ENCODE measurements around the gene ZNRF3.

ZNRF3 gene

DNA sequence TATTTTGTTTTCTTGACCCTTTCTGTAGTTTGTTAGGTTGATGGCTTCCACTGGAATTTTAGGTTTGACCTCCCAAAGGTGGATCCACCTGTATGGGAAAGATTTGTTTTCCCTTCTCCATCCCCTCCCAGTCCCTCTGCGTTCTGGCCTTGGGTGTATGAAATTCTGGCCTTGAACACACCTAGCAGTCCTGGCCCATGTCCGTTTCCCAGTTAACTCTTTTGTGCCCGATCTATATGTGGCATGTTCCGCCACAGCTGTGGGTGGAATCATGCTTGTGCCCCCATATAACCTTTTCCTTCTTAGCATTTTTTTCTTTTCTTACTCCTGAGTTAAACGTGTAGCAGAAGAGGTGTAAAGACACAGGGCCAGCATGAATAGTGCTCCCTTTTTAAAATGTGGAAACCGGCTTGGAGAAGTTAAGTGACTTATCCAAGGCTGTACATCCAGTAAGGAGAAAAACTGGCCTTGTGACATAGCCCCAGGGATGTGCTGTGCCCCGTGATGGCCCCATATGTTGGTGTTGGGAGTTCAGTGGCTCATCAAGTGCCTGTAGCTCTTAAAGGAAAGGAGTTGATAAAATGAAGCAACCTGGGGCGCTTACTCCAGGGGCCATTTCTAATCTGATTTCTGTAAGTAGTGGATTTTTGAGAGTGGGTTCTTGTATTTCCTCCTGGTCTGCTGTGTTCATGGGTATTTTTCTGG, 39.3 kb downstream of the ZNRF3 start:
- DNase-seq (ENCODE audit: insufficient read length, low spot score) (no peak), FAIRE-seq (no peak)

DNA sequence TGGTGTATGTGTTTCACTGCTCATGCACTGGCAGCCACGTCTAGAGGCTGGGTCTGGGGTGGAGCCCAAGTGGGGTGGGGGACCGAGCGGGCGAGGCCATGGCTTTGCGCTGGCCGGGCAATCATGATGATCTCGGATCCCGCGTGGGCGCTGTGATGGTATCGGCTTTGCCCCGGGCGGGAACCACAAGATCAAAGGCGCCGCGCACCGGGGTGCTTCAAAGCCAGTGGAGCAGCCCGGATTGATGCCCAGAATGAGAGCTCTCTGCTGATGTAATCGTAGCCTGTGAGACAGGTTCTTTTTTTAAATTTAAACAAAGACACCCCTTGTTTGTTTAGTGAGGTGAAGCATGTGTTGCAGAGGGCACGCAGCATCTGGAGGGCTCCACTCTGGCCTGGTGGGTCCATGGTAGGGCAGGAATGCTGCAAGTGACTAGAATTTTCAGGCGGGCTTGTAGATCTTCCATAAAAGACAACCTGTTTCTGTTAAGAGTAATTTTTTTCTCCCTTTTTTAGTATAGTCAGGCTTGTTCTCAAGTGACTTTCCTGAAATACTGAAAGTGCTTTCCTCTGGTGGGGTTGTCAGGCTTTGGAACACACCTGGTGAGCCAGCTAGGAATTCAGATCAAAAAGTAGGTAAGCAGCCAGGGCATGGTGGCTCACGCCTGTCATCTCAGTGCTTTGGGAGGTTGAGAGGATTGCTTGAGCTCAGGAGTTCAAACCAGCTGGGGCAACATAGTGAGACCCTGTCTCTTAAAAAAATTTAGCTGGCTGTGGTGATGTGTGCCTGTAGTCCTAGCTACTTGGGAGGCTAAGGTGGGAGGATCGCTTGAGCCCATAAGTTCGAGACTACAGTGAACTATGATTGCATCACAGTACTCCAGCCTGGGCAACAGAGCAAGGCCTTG, 40.7 kb downstream of the ZNRF3 start:
- FAIRE-seq (no peak), DNase-seq (ENCODE audit: insufficient read length, low spot score) (no peak)
- no peak for TF ChIP-seq POLR2A (IDR thresholded peaks at IDR 0.05; ENCODE audit: low read depth, low read length)

More for the DNA sequence above, 39.3 kb downstream of the ZNRF3 start:
- TF ChIP-seq POLR2A (IDR thresholded peaks at IDR 0.05; ENCODE audit: low read depth, low read length), result no peak

DNA sequence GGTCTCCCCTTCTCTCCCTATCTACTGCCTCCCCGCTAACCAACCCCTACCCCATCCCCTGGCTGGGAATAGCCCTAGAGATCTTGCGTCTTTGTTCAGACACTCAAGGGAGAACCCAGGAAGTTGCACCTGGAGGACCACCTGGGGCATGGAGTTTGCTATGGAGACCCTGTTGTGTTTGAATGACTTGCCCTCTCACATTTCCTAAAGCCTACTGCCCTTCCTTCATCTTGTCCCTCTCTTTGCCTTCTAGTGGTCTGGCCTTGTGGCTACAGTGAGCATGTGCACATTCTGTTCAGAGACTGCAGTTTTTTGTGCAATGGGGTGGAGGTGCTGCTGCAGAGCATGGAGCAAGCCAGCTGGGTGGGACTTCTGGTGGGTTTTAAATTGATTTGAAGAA, 42.5 kb downstream of the ZNRF3 start:
- no peak for TF ChIP-seq POLR2A (IDR thresholded peaks at IDR 0.05; ENCODE audit: low read depth, low read length)
- no peak for DNase-seq (ENCODE audit: insufficient read length, low spot score)
- FAIRE-seq, result no peak

DNA sequence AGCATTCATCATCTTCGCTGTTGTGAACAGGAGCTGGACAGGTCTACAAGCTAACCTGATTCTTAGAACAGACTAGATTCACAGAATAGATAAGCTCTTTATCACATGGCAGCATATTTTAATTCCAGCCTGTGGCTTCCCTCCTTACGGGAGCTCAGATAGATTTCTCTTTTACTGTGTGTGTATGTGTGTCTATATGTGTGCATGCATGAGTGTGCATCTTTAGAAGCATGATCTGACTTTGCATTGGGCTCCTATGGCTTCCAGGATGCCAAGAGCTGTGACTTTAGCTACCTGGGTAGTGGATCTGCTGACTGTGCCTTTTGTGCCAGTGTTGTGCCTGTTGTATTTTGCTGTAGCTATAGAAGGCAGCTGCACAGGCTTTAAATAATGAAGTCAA, 44.3 kb downstream of the ZNRF3 start:
- TF ChIP-seq POLR2A (IDR thresholded peaks at IDR 0.05; ENCODE audit: low read depth, low read length), result no peak
- FAIRE-seq (no peak), DNase-seq (ENCODE audit: insufficient read length, low spot score) (no peak)

DNA sequence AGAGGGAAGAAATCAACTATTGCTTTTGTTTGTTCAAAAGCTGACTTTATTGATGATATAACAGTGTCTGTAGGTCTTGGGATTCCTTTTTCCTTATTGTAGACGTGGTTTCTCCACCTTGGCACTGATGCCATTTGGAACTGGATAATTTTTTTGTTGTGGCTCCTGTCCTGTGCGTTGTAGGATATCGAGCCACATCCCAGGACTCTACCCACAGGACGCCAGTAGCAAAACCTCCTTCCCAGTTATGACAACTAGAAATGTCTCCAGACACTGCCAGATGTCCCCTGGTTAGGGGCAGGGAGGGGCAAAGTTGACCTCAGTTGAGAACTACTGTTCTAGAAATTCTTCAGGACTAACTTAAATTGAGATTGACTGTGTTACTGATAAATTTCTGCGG, 45.8 kb downstream of the ZNRF3 start:
- TF ChIP-seq POLR2A (IDR thresholded peaks at IDR 0.05; ENCODE audit: low read depth, low read length), result no peak
- FAIRE-seq, result no peak
- no peak for DNase-seq (ENCODE audit: insufficient read length, low spot score)

DNA sequence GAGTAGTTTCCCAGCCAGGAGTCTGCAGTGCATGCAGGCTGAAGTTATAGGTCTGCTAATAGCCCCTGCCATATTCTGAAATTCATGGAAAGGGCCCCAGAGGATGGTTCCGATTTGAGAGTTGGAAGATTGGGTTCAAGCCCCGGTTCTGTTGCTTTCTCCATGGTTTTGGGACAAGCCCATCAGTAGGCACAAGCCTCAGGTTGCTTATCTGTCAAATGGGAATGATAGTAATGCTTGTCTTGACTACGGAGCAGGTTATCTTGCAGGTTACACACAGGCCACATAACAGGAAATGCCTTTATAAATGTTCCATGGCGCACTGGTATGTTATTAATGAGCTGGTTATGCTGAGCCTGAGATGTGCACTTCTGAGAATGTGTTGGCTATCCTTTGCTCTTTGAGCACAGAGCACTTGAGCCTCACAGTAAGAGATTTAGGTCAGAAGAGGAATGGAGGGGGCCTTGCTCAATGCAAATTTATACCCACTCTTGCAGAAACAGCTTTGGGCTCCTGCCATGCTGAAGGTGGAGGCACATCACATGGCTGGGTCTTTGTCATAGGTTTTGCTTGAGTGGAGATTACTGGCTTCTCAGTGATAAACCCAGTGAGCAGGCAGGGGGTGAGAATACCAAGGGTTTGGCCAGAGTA, 47.1 kb downstream of the ZNRF3 start:
- FAIRE-seq, result no peak
- no peak for DNase-seq (ENCODE audit: insufficient read length, low spot score)
- TF ChIP-seq POLR2A (IDR thresholded peaks at IDR 0.05; ENCODE audit: low read depth, low read length), result no peak

DNA sequence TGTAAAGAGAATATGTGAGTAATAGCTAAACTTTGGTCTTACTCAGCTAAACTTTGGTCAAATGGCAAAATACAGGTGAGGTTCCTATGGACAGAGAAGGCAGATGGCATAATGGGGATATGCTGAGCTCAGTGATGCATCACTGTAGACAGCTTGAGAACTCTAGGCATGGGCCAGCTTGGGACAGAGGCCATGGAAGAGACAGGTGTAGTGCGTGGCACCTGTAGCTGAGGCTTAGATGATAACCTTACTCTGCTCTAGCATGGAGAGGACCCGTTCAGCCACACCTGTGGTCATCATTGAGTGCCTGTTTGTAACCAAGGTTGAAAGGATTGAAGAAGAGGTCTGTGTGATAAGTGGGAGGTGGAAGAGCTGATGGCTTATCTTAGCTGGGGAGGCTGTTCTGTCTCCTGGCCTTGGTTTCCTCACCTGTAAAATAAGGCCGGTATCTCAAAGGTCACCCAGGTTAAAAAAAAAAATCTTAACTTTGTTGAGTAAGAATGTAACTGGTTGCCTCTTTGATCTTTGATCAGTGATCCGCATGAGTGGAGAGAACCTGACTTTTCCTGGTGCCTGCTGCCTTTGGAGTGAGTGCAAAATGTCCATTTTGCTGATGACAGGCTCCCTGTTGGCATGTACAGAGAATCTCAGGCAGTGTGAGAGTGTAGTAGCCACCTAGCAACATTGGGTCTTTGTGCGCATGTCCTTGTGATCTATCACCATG, 48.6 kb downstream of the ZNRF3 start:
- DNase-seq (ENCODE audit: insufficient read length, low spot score) (no peak), FAIRE-seq (no peak)
- TF ChIP-seq POLR2A (IDR thresholded peaks at IDR 0.05; ENCODE audit: low read depth, low read length), result no peak

DNA sequence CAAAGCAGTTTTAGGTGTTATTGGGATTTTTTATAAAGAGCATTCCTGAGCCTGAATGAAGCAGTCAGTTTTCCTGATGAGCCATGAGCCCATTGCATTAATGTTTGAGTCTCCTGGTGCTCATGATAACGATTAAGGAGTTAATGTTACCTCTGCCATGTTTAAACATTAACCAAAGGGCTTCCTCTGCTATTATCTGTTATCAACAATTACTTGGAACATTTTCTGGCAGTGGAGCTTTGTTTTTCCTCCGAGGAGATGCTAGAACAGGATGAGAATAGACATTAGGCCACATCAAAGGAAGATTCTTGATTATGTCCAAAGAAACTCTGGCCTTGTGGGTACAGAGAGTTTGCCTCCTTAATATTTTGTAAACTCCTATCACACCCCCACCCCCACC, 49.9 kb downstream of the ZNRF3 start:
- no peak for DNase-seq (ENCODE audit: insufficient read length, low spot score)
- no peak for TF ChIP-seq POLR2A (IDR thresholded peaks at IDR 0.05; ENCODE audit: low read depth, low read length)
- FAIRE-seq, result no peak

DNA sequence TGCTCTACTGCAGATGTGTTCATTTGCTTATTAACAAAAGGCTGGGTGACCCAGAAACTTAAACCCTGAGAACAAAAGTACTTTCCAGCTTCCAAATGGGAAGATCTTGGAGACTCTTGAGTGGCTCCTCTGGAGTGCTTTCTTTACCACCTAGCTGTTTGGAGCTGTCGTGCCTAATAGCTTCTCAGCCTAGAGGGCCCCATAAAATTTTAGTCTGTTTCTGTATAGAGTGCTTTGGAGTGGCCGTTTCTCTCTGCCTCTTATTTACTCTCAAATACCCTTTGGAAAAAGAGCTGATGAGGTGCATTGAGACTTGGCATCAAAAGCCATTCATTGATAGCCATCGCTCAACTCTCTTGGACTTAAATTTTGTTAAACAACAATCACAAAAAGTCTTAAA, 50.7 kb downstream of the ZNRF3 start:
- FAIRE-seq (no peak), DNase-seq (ENCODE audit: insufficient read length, low spot score) (no peak)
- no peak for TF ChIP-seq POLR2A (IDR thresholded peaks at IDR 0.05; ENCODE audit: low read depth, low read length)

DNA sequence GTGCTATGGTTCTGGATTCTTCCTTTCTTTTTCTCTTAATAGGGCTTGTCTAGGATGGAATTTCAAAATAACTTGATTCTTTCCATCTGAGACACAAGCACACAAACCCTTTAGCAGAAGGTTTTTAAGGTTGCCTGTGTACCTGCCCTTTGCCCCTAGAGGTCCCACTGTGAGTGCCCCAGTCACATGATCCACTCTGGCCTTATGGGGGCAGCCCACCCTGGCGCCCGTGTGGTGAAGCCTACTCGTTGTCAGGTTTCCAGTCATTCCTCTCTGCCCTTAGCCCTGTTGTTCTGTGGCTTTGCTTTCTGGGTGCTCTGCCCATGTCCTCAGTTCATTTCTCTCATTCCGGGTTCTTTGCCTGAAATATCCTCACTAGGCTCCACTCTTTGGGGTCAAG, 51.8 kb downstream of the ZNRF3 start:
- no peak for TF ChIP-seq POLR2A (IDR thresholded peaks at IDR 0.05; ENCODE audit: low read depth, low read length)
- no peak for DNase-seq (ENCODE audit: insufficient read length, low spot score)

DNA sequence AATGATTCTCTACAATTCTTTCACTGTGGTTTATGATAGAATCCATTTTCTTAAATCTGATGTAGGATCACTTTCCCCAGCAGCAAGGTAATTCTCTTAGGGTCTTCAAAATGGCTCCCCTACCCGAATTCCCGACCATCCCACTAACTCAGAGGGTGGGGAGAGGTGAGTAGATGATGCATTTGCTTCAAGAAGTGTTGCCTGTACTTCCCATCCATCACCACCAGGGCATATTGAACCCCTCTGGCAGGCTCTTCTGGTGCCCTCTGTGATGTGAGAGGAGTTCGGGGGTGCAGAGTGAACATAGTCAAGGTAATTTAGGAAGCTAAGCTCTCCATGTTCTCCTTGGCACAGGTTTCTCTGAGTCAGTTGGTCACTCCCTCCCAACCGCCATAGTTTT, 52.3 kb downstream of the ZNRF3 start:
- DNase-seq (ENCODE audit: insufficient read length, low spot score) (no peak), FAIRE-seq (no peak)
- TF ChIP-seq POLR2A (IDR thresholded peaks at IDR 0.05; ENCODE audit: low read depth, low read length), result no peak

More for the DNA sequence above, 51.8 kb downstream of the ZNRF3 start:
- FAIRE-seq, result no peak

DNA sequence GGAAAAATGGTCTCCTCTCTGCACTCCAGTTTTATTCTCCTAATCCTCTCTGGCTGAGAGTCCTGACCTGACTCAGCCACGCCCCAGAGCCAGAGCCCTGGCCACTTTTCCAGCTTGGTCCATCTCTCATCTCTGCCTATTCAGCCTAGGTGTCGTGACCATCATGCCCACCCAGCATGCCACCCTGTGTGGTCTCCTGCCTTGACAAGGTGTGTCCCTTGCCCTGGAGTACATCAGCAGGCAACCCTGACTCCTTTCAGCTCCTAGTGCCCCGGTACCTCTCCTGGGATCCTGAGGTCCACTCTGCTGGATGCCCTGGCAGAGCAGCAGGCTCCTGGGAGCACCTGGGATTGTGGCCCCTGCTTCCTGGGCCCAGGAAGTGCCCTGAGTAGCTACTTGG, 52.8 kb downstream of the ZNRF3 start:
- no peak for FAIRE-seq
- no peak for DNase-seq (ENCODE audit: insufficient read length, low spot score)

DNA sequence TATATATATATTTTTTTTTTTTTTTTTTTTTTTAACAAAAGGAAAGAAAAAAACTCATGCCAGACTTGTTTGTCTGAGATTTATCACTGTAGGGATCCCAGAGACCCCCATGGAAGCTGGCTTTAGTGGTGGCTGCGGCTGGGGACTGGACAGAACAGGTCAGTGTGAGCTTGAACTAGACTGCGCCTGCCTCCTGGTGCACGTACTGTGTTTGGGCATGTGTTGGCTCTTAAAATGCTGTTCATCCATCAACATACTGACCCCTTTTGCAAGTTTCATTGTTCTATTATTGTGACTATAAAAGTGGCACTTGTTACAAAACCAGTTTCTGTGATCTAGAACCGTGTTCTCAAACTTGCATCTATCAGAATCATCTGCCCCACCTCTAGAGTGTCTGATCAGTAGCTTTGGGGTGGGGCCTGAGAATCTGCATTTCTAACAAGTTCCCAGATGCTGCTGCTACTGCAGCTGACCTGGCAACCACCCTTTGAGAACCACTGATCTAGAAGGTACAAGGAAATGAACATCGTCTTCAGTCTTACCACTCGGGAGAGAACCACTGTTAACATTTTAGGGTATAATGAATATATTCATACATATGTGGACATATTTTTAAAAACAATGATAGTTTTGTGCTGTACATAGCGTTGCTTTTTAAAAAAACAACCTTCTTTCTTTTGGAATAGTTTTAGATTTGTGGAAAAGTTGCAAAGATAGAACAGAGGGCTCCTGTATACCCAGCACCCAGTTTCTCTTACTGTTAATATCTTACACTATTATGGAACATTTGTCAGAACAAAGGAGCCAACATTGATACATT, 54.0 kb downstream of the ZNRF3 start:
- no peak for TF ChIP-seq POLR2A (IDR thresholded peaks at IDR 0.05; ENCODE audit: low read depth, low read length)
- DNase-seq (ENCODE audit: insufficient read length, low spot score) (no peak), FAIRE-seq (no peak)

More for the DNA sequence above, 52.8 kb downstream of the ZNRF3 start:
- TF ChIP-seq POLR2A (IDR thresholded peaks at IDR 0.05; ENCODE audit: low read depth, low read length), result no peak
